Measurements from ENCODE around the gene TNFAIP1.

- TF ChIP-seq CTCF (IDR thresholded peaks at IDR 0.05) (no peak), POLR2A (IDR thresholded peaks at IDR 0.05) (no peak)
These were observed 8.9 kb downstream of the TNFAIP1 start for GRCh38 chr17:28344435-28344901.
